HG03571 (cell line): ENCODE measurements around the gene MAML2.

ENCODE experiments used
- ATAC-seq: cut with Tn5 transposase; IDR thresholded peaks from one replicate; pipeline ENCODE4 v1.9.1; 2021; ENCODE audit not compliant: unreplicated experiment

MAML2 gene

GRCh38 chr11:96023275-96023674, 319.7 kb downstream of the MAML2 start:
- no peak for ATAC-seq

DNA sequence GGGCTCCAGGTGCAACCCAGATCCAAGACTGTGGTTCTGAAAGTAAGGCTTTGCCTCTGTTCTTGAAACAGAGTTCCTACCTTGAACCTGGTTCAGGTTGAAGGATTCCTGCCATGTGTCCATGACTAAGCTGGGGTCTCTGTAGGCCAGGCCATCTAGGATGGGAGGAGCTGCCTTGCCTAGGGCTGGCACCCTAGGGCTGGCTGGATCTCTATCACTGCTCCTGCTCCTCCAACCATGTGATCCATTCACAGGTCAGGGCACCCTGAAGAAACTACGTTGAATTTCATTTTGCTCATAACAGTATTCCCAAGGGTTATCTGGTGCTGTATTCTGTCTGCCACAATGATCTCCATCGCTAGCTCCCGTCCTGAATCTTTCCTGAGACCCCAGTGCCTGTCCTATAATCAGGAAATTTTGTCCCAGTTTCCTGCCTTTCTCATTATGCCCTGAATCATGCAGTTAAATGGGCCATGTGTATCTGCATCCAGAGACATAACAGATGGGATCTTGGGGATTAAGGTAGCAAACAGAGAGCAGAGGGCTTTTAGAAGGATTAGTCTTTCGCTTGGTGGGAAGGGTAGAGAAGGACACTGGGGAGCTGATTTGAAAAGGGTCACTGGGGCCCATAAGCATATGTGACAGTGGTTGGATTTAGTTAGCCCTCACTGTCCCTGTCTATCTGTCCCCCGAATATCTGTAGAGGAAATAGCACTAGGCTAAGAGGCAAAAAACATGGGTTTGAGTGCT, 320.9 kb downstream of the MAML2 start:
- ATAC-seq: no peak

DNA sequence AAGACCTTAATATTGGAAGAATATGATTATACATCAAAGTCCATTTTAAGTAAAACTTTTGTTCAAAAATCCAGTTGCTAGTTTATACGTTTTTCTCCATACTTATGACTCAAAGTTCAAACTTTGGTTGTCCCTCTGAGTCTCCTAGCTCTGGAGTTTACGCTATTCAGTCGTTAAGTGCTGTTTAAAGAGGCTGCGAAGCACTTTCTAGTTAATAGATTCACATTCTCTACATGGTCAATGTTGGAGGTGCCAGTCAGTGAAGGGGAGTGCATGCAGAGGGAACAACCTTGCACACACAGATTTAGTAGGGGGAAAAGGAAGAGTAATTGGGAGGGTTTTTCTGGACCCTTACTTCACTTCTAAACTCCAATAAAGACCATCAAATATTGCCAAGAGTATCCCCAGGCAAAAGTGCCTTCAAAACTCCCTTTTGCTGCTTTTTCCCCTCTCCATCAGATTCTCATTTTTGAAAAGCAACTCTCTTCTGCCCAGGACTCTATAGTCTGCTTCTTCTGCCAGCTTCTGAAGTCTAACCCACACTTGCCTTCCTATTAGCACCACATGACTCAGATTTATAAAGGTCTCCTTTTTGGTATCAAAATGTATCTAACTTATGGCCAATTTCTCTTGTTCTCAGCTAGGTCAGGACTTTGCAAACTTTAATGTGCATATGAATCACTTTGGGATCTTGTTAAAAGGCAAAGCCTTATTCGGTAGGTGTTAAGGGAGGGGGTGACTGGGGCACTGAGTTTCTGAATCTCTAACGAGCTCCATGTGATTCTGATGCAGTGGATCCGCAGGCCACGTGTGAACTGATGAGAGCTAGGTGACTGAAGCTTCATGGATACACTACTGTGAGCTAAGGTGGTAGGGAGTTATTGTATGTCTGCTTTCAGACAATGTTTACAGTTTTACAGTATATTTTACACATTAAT, 322.9 kb downstream of the MAML2 start:
- ATAC-seq: no peak

DNA sequence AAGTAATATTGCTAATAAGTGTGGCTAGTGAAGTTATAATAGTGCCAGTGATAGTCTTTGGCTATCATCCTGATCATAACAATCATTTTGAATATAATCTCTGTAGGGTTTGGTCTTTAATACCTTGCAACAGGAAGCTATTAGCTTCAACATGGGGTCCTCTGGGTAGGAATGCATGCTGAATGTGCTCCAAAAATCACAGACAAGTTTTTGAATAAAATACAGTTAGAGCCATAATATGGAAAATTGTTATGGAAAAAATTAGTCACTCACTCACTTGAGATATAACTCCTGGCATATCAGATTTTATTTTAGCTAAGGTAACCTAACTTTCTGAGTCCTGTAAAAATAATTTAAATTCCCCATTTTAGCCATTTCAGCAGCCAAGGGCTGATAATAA, 323.7 kb downstream of the MAML2 start:
- no peak for ATAC-seq

DNA sequence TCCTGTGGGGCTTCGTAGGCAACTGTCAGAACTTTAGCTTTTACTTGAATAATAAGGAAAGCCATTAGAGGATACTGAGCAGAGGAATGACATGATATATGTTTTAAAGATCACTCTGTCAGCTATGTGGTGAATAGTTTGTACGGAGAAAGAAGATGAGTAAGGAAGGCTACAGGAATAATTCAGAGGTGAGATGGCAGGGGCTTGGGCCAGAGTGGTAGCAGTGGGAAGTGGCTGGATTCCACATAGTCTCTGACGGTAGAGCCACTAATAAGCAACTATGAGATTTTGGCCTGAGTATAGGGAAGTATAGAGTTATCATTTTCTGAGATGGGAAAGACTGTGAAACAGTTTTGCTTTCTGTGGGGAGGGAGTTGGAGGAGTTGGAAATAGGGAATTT, 325.1 kb downstream of the MAML2 start:
- no peak for ATAC-seq

DNA sequence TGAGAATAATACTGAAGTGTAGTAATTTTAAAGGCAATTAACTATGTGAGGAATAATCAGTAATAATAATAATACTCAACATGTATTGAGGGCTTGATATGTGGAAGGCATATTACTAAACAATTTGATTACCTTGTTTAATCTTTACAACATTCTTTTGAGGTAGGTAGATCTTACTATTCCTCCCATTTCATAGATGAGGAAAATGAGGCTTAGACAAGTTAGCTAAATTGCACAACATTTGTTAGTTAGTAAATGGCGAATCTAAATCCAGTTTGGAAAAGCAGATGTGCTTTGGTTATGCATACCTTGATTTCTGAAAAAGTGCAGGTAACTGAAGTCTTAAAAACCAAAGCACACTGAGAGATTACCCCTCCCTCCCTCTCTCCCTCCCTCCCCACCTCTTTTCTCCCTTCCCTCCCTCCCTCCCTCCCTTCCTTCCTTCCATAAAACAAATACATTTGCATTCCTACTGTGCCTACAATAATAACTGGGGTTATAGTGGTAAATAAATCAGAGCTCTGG, 326.0 kb downstream of the MAML2 start:
- ATAC-seq: no peak

DNA sequence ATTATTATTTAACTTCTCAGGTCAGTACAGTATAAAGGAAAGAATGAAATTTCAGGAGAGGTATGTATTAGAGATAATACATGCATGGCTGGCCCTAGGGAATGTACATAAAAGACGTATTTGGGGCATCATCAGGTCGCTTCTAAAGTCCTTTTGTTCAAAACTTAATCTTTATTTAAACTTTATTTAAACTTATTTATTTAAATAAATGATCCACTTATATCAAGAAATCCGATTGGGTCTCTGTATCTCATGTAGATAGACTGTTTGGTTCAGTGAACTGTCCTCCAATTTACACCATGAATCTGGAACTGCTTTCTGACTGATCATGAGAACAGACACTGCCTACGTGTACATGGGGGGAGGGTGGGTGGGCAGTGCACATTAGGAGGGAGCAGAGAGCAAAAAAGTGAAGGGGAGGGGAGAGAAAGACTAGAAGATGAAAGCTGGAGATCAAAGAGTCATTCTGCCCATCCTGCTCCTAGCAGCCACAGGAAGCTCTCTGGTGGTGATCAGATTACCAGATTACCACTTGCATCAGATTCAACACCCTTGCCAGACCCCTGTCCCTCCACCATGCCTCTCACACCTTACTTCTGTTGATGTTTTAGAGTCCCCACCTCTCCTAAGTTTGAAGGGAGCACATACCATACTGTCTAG, 327.0 kb downstream of the MAML2 start:
- no peak for ATAC-seq

- peak; percentile 42 for ATAC-seq
Observed at GRCh38 chr11:96014217-96014616, 328.8 kb downstream of the MAML2 start.

- no peak for ATAC-seq
Observed at GRCh38 chr11:96013461-96014213, 329.4 kb downstream of the MAML2 start.

- ATAC-seq: peak; percentile 92
Observed at GRCh38 chr11:96012086-96012824, 330.7 kb downstream of the MAML2 start.

DNA sequence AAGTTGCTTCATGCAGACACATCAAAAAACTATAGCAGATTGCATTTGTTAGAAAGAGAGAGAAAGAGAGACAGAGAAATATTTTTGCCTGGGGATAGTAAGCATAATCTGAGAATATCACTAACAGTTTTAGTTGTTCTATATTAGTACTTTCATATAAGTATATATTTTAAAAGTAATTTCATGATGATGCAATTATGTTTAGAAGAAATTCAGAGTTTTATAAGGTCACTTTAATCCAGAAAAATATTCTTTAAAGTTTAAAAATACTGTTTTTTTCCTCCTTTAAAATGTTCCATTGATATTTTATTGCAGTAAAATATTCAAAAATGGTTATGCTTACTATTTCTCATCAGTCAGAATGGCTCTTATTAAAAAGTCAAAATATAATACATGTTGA, 332.3 kb downstream of the MAML2 start:
- no peak for ATAC-seq

DNA sequence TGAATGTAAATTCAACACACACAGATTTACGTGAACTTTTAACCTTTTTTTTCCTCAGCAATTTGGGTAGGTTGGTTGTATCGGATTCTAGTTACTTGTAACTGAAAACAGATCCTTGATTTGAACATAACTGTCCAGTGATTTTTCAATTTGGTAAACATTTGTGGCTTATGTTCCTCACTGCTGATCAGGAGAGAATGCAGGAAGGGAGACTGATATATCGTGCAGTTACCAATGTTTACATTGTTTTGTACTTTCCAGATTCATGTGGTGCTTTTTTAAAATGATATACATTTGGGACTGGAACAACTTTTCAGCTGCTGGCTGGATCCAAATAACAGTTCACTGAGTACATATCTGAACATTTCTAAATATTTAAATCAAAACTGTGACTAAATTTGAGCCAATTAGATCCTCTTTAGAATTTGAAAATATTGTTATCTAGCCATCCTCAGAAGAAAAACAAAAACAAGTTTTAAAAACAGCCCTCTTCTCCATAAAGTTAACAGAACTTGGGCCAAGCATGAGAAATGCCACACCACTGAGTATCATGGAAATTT, 334.8 kb downstream of the MAML2 start:
- no peak for ATAC-seq

DNA sequence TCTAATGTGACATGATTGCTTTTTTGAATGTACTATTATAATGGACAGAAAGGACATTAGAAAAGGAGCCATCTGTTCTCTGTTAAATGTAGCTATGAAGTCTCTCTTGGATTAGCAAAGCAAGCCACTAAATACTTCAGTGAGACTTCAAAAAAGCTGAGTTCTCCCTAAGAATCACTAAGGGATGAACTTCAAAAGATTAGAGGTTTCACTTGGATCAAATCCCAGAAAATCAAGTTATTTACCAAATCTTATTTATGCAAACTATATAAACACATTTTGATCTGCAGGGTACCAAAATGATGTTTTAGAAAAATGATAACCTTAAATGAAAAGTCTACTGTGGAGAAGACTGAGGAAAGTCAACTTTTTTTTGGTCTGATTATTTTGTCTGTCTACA, 337.0 kb downstream of the MAML2 start:
- no peak for ATAC-seq

DNA sequence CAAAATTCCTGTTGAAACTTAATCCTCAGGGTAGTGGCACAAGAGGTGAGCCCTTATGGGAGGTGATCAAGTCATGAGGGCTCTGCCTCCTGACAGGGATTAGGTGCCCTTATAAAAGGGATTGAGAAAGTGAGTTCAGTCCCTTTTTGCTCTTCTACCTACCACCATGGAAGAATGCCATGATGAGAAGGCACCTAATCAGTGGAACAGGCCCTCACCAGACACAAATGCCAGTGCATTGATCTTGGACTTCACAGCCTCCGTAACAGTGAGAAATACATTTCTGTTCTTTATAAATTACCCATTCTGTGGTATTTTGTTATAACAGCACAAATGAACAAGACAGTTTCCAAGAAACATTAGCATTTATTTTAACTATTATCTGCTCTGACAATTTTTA, 338.1 kb downstream of the MAML2 start:
- ATAC-seq: no peak

DNA sequence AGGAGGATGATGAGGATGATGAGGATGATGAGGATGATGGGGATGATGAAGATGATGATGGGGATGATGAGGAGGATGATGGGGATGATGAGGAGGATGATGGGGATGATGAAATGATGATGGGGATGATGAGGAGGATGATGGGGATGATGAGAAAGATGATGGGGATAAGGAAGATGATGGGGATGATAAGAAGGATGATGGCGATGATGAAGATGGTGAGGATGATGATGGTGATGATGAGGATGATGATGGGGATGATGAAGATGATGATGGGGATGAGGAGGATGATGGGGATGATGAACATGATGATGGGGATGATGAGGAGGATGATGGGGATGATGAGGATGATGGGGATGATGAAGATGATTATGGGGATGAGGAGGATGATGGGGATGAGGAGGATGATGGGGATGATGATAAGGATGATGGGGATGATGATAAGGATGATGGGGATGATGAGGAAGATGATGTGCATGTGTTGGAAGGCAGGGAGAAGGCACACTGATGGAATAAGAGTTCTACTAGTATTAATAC, 340.2 kb downstream of the MAML2 start:
- no peak for ATAC-seq

- ATAC-seq: no peak
Observed at GRCh38 chr11:96002339-96002738, 340.7 kb downstream of the MAML2 start.

GRCh38 chr11:96001037-96001436, 342.0 kb downstream of the MAML2 start:
- no peak for ATAC-seq

DNA sequence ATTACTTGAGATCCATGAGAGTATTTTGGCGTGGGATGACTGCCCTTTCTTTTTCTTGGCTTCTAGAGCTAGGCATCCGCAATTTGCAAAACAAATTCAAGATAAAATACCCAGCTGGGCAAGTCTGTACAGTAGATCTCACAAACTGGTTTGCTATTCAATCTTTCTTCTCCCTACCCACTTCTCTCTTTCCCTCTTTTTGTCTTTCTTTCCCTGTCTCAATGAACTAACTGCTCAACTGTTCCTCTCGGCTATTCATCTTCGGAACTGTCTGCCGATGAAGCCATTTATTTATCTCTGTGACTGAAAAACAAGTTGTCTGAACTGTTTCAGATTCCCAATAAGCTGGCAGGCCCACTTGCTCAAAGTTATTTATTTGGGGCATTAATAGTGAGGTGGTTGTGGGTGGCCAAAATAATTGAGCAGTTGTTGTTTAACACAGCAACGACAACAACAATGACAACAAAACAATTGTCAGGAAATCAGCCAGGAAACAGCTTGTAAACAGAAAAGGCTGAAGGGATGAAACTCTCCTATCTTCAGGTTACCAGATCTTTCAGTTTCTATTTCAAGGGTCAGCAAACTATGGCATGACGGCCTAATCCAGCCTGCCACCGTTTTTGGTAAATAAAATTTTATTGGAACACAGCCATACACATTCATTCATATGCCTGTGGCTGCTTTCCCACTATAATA, 343.1 kb downstream of the MAML2 start:
- no peak for ATAC-seq
